ENCODE data around the gene KCNB1.

KCNB1 gene

GRCh38 chr20:49485563-49485962 is 3.1 kb upstream of the KCNB1 start:
- peaks cover 53% of the 10 kb centered on the region for H3K27me3 ChIP-seq (ENCODE audit: insufficient read depth, insufficient read length)
- H3K4me3 ChIP-seq (ENCODE audit: insufficient read length, low read depth) = no peak overlapping the region
- no peak for DNase-seq (ENCODE audit: low read depth, low spot score)
- TF ChIP-seq SUZ12 (IDR thresholded peaks at IDR 0.05; ENCODE audit: extremely low read depth, insufficient read depth, insufficient read length) = no peak
- TF ChIP-seq ZNF274 (IDR thresholded peaks at IDR 0.05; ENCODE audit: low read depth, low read length) = no peak
- TF ChIP-seq YY1 (IDR thresholded peaks at IDR 0.05; ENCODE audit: insufficient read depth, insufficient read length) = no peak
- peaks cover 10% of the 10 kb centered on the region; the same call in 1 of the 2 replicates for H3K9me3 ChIP-seq (ENCODE audit: insufficient read depth, low read length)
- peaks cover 4% of the 10 kb centered on the region for H3K4me1 ChIP-seq (ENCODE audit: insufficient read depth, insufficient read length)
- H3K9ac ChIP-seq (ENCODE audit: insufficient read length, low read depth) = no peak overlapping the region
- H3K36me3 ChIP-seq (ENCODE audit: insufficient read depth, insufficient read length, low read length) = no peaks in the 10 kb centered on the region

DNA sequence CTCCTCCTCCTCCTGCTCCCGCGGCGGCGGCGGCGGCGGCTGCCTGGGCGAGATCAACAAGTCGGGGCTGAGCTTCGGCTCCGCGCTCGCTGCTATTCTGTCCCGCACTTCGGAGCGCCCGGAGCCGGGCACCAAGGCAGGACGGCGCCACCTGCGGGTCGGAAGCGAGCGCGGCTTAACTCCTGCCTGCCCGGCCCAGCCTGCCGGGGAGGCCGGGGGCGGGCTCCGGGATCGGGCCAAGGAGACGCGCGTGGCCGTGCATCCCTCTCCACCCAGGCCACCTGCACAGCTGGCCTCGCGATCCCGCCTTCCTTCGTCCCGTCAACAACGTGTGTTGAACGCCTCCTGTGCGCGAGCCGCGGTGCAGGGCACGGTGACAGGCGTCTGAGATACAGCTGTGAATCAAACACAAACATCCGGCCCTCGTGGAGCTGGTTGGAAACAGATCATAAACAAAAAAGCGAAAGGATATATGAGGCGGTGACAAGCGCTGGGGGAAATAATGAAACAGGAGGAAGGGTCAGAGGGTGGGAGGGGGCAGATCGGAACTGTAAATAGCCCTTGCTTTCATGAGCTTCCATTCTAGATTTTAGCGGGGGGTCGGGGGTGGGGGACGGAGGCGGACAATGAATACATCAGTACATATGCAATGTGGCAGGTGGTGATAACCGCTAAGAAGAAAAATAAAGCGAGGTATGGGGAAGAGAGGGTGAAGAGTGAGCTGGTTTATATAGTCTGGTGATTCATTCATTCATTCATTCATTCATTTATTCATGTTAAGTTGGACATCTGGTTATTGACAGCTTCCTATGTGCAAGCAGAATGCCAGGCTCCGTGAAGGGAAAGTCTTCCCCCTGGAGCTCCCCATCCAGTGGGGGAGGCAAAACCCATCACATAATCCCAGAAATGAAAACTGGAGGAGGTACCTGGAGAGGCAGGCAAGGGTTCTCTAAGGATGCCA is 2.0 kb upstream of the KCNB1 start:
- H3K9me3 ChIP-seq (ENCODE audit: insufficient read depth, low read length) = peaks cover 3% of the 10 kb centered on the region; the same call in 1 of the 2 replicates
- H3K4me1 ChIP-seq (ENCODE audit: insufficient read depth, insufficient read length) = peaks cover 6% of the 10 kb centered on the region
- H3K36me3 ChIP-seq (ENCODE audit: insufficient read depth, insufficient read length, low read length) = no peaks in the 10 kb centered on the region
- DNase-seq (ENCODE audit: low read depth, low spot score) = peak; percentile 86
- TF ChIP-seq YY1 (IDR thresholded peaks at IDR 0.05; ENCODE audit: insufficient read depth, insufficient read length) (no peak), SUZ12 (IDR thresholded peaks at IDR 0.05; ENCODE audit: extremely low read depth, insufficient read depth, insufficient read length) (no peak), ZNF274 (IDR thresholded peaks at IDR 0.05; ENCODE audit: low read depth, low read length) (no peak)
- peaks cover 53% of the 10 kb centered on the region for H3K27me3 ChIP-seq (ENCODE audit: insufficient read depth, insufficient read length)
- peak overlapping the region; percentile 66 for H3K4me3 ChIP-seq (ENCODE audit: insufficient read length, low read depth)
- H3K9ac ChIP-seq (ENCODE audit: insufficient read length, low read depth) = peak overlapping the region; percentile 47

DNA sequence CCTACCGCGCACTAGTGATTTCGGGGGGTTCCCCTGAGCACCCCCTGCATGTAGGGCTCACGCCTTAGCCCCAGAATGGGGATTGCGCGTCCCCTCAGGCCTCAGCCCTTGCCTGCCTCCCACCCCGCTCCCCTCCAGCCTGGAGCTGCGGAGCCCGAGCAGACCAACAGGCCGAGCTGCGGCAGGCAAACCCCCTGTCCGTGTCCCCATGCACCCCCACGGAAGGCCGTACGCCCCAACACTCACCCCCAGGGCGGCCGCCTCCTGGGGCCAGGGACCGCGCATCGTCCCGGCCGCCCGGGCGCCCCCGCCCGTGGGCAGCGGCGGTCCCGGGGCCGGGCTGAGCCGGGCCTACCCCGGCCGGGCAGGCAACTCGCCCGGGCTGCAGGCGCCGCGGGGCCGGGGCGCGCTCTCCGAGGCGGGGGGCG is 1.2 kb upstream of the KCNB1 start:
- H3K36me3 ChIP-seq (ENCODE audit: insufficient read depth, insufficient read length, low read length) = no peaks in the 10 kb centered on the region
- H3K9ac ChIP-seq (ENCODE audit: insufficient read length, low read depth) = peak overlapping the region; percentile 77
- no peaks in the 10 kb centered on the region for H3K9me3 ChIP-seq (ENCODE audit: insufficient read depth, low read length)
- peak overlapping the region; percentile 49 for H3K4me3 ChIP-seq (ENCODE audit: insufficient read length, low read depth)
- H3K27me3 ChIP-seq (ENCODE audit: insufficient read depth, insufficient read length) = peaks cover 53% of the 10 kb centered on the region
- peaks cover 6% of the 10 kb centered on the region for H3K4me1 ChIP-seq (ENCODE audit: insufficient read depth, insufficient read length)
- TF ChIP-seq YY1 (IDR thresholded peaks at IDR 0.05; ENCODE audit: insufficient read depth, insufficient read length) (no peak), ZNF274 (IDR thresholded peaks at IDR 0.05; ENCODE audit: low read depth, low read length) (no peak), SUZ12 (IDR thresholded peaks at IDR 0.05; ENCODE audit: extremely low read depth, insufficient read depth, insufficient read length) (no peak)
- no peak for DNase-seq (ENCODE audit: low read depth, low spot score)

GRCh38 chr20:49483018-49483695 is 689 bp upstream of the KCNB1 start:
- Histone ChIP-seq H3K4me1 (ENCODE audit: insufficient read depth, insufficient read length) (peaks cover 6% of the 10 kb centered on the region), H3K9ac (ENCODE audit: insufficient read length, low read depth) (peak overlapping the region; percentile 77), H3K36me3 (ENCODE audit: insufficient read depth, insufficient read length, low read length) (no peaks in the 10 kb centered on the region), H3K4me3 (ENCODE audit: insufficient read length, low read depth) (peak overlapping the region; percentile 49), H3K27me3 (ENCODE audit: insufficient read depth, insufficient read length) (peaks cover 53% of the 10 kb centered on the region), H3K9me3 (ENCODE audit: insufficient read depth, low read length) (no peaks in the 10 kb centered on the region)
- TF ChIP-seq SUZ12 (IDR thresholded peaks at IDR 0.05; ENCODE audit: extremely low read depth, insufficient read depth, insufficient read length) (no peak), ZNF274 (IDR thresholded peaks at IDR 0.05; ENCODE audit: low read depth, low read length) (no peak), YY1 (IDR thresholded peaks at IDR 0.05; ENCODE audit: insufficient read depth, insufficient read length) (no peak)
- DNase-seq (ENCODE audit: low read depth, low spot score) = no peak

- Histone ChIP-seq H3K27me3 (ENCODE audit: insufficient read depth, insufficient read length) (peaks cover 48% of the 10 kb centered on the region), H3K4me1 (ENCODE audit: insufficient read depth, insufficient read length) (peaks cover 6% of the 10 kb centered on the region), H3K4me3 (ENCODE audit: insufficient read length, low read depth) (no peak overlapping the region), H3K9ac (ENCODE audit: insufficient read length, low read depth) (no peak overlapping the region), H3K36me3 (ENCODE audit: insufficient read depth, insufficient read length, low read length) (no peaks in the 10 kb centered on the region), H3K9me3 (ENCODE audit: insufficient read depth, low read length) (no peaks in the 10 kb centered on the region)
- no peak for DNase-seq (ENCODE audit: low read depth, low spot score)
- TF ChIP-seq SUZ12 (IDR thresholded peaks at IDR 0.05; ENCODE audit: extremely low read depth, insufficient read depth, insufficient read length) = no peak
Measured at GRCh38 chr20:49482173-49482572, 295 bp downstream of the KCNB1 start.

GRCh38 chr20:49481116-49481515 is 1.4 kb downstream of the KCNB1 start:
- H3K36me3 ChIP-seq (ENCODE audit: insufficient read depth, insufficient read length, low read length) = no peaks in the 10 kb centered on the region
- H3K4me3 ChIP-seq (ENCODE audit: insufficient read length, low read depth) = no peak overlapping the region
- TF ChIP-seq YY1 (IDR thresholded peaks at IDR 0.05; ENCODE audit: insufficient read depth, insufficient read length) (no peak), ZNF274 (IDR thresholded peaks at IDR 0.05; ENCODE audit: low read depth, low read length) (no peak), SUZ12 (IDR thresholded peaks at IDR 0.05; ENCODE audit: extremely low read depth, insufficient read depth, insufficient read length) (no peak)
- no peak for DNase-seq (ENCODE audit: low read depth, low spot score)
- no peaks in the 10 kb centered on the region for H3K9me3 ChIP-seq (ENCODE audit: insufficient read depth, low read length)
- H3K4me1 ChIP-seq (ENCODE audit: insufficient read depth, insufficient read length) = peaks cover 6% of the 10 kb centered on the region
- H3K27me3 ChIP-seq (ENCODE audit: insufficient read depth, insufficient read length) = peaks cover 37% of the 10 kb centered on the region
- no peak overlapping the region for H3K9ac ChIP-seq (ENCODE audit: insufficient read length, low read depth)

- Histone ChIP-seq H3K36me3 (ENCODE audit: insufficient read depth, insufficient read length, low read length) (no peaks in the 10 kb centered on the region), H3K9ac (ENCODE audit: insufficient read length, low read depth) (no peak overlapping the region), H3K9me3 (ENCODE audit: insufficient read depth, low read length) (no peaks in the 10 kb centered on the region), H3K4me1 (ENCODE audit: insufficient read depth, insufficient read length) (peaks cover 6% of the 10 kb centered on the region), H3K27me3 (ENCODE audit: insufficient read depth, insufficient read length) (peaks cover 29% of the 10 kb centered on the region), H3K4me3 (ENCODE audit: insufficient read length, low read depth) (no peak overlapping the region)
- TF ChIP-seq YY1 (IDR thresholded peaks at IDR 0.05; ENCODE audit: insufficient read depth, insufficient read length) (no peak), ZNF274 (IDR thresholded peaks at IDR 0.05; ENCODE audit: low read depth, low read length) (no peak), SUZ12 (IDR thresholded peaks at IDR 0.05; ENCODE audit: extremely low read depth, insufficient read depth, insufficient read length) (no peak)
- DNase-seq (ENCODE audit: low read depth, low spot score) = no peak
Measured at GRCh38 chr20:49480236-49480635, 2.2 kb downstream of the KCNB1 start.

Measured in NT2/D1 (cell line).